Activated CD4-positive, alpha-beta T cell treated with anti-CD3 and anti-CD28 coated beads, Interleukin-2, amount 50 U/mL, for 48 hours (primary cell): ENCODE results near the gene RTN1.

Source experiments
- DNase-seq, 2 experiments: peaks; one replicate each; pipeline ENCODE4 v3.0.0-alpha.2; 2020

Gene RTN1, protein sequence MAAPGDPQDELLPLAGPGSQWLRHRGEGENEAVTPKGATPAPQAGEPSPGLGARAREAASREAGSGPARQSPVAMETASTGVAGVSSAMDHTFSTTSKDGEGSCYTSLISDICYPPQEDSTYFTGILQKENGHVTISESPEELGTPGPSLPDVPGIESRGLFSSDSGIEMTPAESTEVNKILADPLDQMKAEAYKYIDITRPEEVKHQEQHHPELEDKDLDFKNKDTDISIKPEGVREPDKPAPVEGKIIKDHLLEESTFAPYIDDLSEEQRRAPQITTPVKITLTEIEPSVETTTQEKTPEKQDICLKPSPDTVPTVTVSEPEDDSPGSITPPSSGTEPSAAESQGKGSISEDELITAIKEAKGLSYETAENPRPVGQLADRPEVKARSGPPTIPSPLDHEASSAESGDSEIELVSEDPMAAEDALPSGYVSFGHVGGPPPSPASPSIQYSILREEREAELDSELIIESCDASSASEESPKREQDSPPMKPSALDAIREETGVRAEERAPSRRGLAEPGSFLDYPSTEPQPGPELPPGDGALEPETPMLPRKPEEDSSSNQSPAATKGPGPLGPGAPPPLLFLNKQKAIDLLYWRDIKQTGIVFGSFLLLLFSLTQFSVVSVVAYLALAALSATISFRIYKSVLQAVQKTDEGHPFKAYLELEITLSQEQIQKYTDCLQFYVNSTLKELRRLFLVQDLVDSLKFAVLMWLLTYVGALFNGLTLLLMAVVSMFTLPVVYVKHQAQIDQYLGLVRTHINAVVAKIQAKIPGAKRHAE

DNA sequence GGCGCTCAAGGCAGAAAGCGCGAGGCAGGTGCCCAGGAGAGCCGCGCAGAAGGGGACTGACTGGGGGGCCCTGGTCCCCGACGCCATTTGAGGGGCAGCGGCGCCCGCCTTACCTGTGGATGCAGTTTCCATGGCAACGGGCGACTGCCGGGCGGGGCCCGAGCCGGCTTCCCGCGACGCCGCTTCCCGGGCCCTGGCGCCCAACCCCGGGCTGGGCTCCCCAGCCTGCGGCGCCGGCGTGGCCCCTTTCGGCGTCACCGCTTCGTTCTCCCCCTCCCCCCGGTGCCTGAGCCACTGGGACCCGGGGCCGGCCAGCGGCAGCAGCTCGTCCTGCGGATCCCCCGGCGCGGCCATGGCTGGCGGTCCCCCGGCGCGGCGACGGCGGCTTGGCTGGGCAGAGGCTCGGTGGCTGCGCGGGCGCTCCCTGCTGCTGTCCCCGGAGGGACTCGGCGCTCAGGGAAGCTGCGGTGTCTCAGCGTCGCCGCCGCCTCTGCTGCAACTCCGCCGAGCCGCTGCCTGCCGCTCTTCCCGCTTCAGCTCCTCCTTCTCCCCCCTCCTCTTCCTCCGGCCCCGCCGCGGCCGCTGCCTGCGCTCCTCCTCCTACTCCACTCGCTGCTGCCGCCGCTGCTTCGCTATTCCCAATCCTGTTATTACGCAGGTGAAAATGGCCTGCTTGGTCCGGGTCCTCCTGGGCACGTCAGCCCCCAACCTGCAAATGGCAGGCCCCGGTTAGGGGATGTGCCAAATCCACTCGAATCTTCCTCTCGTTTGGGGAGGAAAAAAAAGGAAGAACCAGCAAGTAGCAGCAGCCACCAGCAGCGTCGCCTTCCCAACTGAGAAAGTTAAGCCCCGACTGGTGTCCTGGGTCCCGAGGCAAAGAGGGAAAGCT lies at the start of gene RTN1:
RTN1 (minus strand) TSS at position 500 of the 889 bp plus-strand sequence; CDS start at position 354, 146 bp downstream.
- DNase-seq = peak; percentile 27 to 41

DNA sequence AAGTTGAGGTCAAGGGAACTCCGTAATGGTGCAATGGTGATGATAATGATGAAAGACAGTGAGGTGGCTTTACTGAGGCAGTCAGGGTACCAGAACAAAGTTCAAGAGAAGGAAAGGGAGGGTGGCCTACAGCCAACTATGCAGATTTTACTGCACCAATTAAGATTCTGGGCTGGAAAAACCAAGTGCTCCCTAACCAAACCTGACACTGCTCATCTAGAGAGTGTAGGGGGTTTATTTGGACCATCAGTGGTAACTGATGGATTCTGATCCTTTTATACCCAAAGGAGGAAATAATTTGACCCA lies 49.8 kb upstream of the RTN1 start:
- no peak for DNase-seq

DNA sequence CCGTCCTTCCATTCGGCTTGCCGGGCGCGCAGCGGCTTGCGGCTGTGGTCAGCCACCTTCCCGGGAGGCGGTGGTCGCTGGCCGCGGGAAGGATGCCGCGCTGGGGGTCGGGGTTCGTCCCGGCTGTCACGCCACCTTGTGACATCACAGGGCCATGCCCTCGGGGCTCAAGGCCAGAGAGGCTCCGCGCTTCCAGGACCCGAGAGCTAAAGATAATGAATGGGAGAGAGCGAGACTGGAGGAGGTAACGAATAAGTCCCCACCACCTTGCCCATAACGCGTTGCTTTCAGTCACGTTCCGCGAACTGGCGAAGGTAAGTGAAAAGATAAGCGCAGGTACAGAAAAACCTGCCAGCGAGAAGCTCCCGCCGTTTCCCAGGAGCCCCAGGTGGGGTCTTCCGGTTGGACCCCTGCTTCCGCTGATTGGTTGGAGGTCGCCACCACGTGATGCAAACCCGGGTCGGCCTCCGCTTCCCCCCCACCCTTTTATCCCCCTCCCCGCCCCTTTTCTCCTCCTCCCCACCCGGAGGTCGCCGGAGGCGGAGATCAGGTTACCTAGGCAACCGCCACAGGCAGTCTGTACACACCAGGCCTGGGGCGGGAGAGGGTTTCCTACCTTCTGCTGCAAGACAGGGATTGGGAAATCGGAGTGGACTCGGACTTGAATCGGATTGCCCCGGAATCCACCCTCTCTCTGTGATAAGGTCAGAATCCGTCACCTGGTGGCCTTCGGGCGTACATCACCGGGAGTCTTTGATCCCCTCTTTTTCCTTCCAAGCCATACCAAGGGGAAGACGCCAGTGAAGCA lies 49.2 kb upstream of the RTN1 start, which contains the start of gene LRRC9:
LRRC9 (plus strand) TSS at position 575 of the 808 bp plus-strand sequence.
- DNase-seq = peak in 1 of 2 experiments; percentile 5

DNA sequence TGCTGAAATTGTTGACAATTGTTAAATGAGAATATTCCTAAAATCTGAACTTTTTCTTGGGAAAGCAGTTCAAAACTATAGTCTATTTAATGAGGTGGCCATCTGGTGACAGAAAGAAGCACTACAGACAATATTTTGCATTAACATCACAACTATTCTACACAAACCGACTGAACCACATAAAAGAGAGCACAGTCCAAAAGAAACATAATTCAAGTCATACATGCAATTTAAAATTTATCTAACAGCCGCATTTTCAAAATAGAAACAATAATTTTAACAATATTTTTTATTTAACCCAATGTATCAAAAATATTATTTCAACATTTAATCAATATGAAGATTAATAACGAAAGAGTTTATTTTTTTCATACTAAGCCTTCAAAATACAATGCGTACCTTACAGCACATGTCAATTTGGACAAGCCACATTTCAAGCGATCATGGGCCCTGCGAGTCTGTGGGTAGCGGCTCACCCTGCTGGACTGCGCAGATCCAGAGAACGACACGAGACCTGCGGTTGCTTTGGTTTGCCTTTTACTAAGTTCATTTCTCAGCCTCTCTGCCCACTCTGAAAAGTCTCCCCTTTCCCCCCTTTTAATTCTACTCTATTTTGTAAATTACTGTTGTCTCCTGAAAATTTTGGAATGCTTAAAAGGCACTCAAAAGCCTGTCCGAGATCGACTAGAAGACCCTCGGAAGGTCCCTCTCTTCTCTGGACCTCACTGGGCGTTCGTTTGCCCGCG lies 48.4 kb upstream of the RTN1 start:
- DNase-seq = peak in 1 of 2 experiments; percentile 7

- no peak for DNase-seq
These were observed 42.6 kb upstream of the RTN1 start for GRCh38 chr14:59913187-59913586.

GRCh38 chr14:59912443-59912842 lies 41.9 kb upstream of the RTN1 start:
- no peak for DNase-seq

GRCh38 chr14:59905188-59905587 lies 34.6 kb upstream of the RTN1 start:
- no peak for DNase-seq

- DNase-seq = no peak
These were observed 33.6 kb upstream of the RTN1 start for GRCh38 chr14:59904184-59904583.

DNA sequence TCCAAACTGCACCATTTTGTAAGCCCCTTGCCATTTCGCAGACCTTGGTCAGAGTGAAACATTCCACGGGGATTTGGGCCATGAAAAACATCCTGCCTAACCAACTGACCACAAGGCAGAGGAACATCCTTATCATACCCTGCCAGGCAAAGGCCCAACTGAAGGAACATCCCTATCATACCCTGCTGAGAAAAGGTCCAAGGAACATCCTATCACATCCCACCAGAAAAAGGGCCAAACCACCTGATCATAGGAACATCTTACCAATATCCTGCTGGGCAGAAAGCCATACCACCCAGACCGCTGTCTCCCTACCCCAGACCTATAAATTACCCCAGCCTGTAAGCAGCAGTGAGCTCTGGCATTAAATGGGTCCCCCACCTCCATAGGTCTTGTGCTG lies 30.0 kb upstream of the RTN1 start:
- DNase-seq = no peak

DNA sequence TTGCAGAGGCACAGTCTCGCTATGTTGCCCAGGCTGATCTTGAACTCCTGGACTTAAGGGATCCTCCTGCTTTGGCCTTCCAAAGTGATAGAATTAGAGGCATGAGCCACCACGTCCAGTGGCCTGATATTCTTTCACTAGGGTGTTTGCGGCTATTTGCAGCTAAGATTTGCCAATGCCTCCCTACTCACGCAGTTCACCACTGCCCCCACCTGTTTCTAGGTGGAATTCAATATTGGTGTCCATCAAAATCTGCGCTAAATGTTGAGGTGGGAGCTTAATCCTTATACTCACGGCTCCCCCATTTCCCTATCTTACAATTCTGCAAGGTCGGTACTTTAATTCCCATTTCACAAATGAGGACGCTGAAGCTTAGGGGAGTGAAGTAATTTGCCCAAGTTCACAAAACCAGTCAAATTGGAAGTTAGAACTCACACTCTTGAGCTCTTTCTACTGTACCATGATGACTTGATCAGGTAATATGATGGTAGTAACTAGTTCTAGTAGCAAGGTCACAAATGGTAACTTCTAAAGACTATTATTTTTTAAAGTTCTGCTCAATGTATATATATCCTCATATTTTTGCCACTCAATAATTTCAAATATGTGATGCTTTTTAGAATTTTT lies 27.3 kb upstream of the RTN1 start:
- no peak for DNase-seq

DNA sequence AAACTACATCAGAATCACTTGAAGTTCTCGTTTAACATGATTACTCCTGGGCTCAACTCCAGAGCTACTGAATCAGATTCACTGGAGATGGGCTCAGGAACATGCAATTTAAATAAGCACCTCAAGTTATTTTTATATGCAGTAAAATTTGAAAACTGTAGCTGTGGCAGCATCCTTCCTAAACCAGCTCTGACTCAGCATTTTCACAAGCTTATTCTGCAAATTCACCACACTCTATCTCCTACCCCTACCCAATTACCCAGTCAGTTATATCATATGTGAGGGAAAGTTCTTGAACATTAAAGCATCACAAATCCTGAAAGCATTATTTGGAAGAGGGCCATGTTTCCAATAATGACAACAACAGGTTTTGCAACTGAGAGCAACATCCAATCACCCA lies 25.1 kb upstream of the RTN1 start:
- no peak for DNase-seq

- no peak for DNase-seq
These were observed 20.1 kb upstream of the RTN1 start for GRCh38 chr14:59890676-59891075.

GRCh38 chr14:59882957-59883356 lies 12.4 kb upstream of the RTN1 start:
- DNase-seq = no peak

DNA sequence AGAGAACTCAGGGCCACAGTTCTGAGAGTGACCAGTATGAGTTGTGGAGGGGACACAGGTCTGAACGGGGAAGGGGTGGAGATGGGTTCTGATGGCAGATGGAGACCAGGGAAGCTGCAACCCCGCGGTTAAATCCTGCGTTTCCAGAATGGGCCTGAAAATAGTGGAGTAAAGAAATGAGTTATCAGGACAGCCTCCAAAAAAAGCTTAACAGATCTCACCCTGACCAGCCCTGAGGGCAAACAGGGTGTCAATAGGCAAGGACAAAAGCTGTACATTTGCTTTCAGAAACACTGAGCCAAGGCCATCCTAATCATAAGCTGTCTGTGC lies 555 bp upstream of the RTN1 start:
- no peak for DNase-seq

- no peak for DNase-seq
These were observed 958 bp downstream of the RTN1 start for GRCh38 chr14:59869381-59870255.

GRCh38 chr14:59868021-59868420 lies 2.6 kb downstream of the RTN1 start:
- no peak for DNase-seq

- no peak for DNase-seq
These were observed 6.6 kb downstream of the RTN1 start for GRCh38 chr14:59863806-59864525.

DNA sequence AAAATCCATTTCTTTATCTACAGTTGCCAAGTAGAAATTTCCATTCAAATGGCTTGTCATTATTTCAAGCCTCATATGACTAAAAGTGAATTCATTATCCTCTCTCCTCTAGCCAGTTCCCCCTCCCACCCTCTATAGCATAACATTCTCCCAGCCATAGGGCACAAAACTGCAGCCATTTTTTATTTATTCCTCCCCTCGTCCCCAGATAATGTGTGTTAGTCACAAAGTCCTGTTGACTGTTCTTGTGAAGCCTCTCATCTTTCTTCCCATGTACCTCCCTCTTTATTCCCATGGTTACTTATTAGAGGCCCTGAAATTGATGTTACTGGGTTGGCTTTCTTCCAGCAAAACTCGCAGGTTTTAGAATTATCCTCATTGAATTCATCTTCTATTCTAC lies 13.2 kb downstream of the RTN1 start:
- DNase-seq = no peak

DNA sequence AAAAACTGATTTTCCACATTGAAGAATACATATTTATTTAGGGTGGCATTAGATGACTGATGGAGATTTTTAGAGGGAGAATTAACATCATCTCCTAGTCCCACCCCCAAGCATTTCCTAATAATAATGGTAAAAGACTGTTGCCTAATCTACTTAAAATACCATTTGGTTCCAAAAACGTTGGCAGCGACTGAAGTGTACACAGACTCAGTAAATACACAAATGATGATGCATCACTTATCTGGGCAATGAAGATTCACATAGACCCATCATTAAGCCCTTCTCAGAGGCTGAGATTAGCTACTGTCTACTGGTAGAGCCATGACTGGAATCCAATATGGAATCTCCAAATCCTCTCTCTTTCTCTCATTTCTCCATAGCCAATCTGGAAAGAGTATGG lies 18.2 kb downstream of the RTN1 start:
- no peak for DNase-seq

GRCh38 chr14:59850458-59850857 lies 20.1 kb downstream of the RTN1 start:
- no peak for DNase-seq
